ENCODE results near the gene INS. TPM values are rescaled to one million over a fixed set of nuclear protein-coding genes. Genes with fewer than 3 reads are reported as not detected.

Gene INS
- total and polyA plus RNA-seq, 2 donors from 2014 or later: not detected

GRCh38 chr11:2157294-2158040 lies 3.5 kb downstream of the INS start:
- H3K27me3 ChIP-seq (ENCODE audit: control insufficient read depth, insufficient read depth, low read length): no peaks in the 10 kb centered on the region
- no peaks in the 10 kb centered on the region for H3K9me3 ChIP-seq (ENCODE audit: control insufficient read depth in 2 of 3, insufficient read depth in 1 of 3, low read length in 3 of 3)
- intact Hi-C loops (cut with DNase I): loop anchor here (10.0 kb wide), 2 partner anchors 323 to 503 kb away; partner anchors contain the start of genes SYT8 and TNNI2
- H3K27ac ChIP-seq (ENCODE audit: low read depth in 2 of 2, low read length in 2 of 2): no peak overlapping the region
- FAIRE-seq: no peak
- DNase-seq: no peak
- TF ChIP-seq, protein P1, sequence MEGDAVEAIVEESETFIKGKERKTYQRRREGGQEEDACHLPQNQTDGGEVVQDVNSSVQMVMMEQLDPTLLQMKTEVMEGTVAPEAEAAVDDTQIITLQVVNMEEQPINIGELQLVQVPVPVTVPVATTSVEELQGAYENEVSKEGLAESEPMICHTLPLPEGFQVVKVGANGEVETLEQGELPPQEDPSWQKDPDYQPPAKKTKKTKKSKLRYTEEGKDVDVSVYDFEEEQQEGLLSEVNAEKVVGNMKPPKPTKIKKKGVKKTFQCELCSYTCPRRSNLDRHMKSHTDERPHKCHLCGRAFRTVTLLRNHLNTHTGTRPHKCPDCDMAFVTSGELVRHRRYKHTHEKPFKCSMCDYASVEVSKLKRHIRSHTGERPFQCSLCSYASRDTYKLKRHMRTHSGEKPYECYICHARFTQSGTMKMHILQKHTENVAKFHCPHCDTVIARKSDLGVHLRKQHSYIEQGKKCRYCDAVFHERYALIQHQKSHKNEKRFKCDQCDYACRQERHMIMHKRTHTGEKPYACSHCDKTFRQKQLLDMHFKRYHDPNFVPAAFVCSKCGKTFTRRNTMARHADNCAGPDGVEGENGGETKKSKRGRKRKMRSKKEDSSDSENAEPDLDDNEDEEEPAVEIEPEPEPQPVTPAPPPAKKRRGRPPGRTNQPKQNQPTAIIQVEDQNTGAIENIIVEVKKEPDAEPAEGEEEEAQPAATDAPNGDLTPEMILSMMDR (IDR thresholded peaks at IDR 0.05; ENCODE audit: borderline replicate concordance, extremely low read depth, insufficient read depth): no peak
- no peaks in the 10 kb centered on the region for H3K4me1 ChIP-seq (ENCODE audit: control insufficient read depth in 2 of 3, insufficient read depth in 2 of 3, low read depth in 1 of 3, low read length in 3 of 3)
- no peaks in the 10 kb centered on the region for H3K36me3 ChIP-seq (ENCODE audit: control insufficient read depth in 2 of 3, insufficient read depth in 3 of 3, low read length in 3 of 3)
- no peak overlapping the region for H3K4me3 ChIP-seq (ENCODE audit: low read length in 3 of 3)
- H3K9ac ChIP-seq (ENCODE audit: low read length in 3 of 3): no peak overlapping the region

- peaks cover 0 to 2% (median 0%) of the 10 kb centered on the region in 3 donors for H3K4me1 ChIP-seq (ENCODE audit: control insufficient read depth in 2 of 3, insufficient read depth in 2 of 3, low read depth in 1 of 3, low read length in 3 of 3)
- no peaks in the 10 kb centered on the region for H3K36me3 ChIP-seq (ENCODE audit: control insufficient read depth in 2 of 3, insufficient read depth in 3 of 3, low read length in 3 of 3)
- TF ChIP-seq, protein P1 (IDR thresholded peaks at IDR 0.05; ENCODE audit: borderline replicate concordance, extremely low read depth, insufficient read depth): peak; percentile 82
- H3K9ac ChIP-seq (ENCODE audit: low read length in 3 of 3): no peak overlapping the region
- peak in 4 of 5 donors; percentile 78 to 89 (median 85) for DNase-seq
- H3K4me3 ChIP-seq (ENCODE audit: low read length in 3 of 3): no peak overlapping the region
- H3K27me3 ChIP-seq (ENCODE audit: control insufficient read depth, insufficient read depth, low read length): no peaks in the 10 kb centered on the region
- no peaks in the 10 kb centered on the region for H3K9me3 ChIP-seq (ENCODE audit: control insufficient read depth in 2 of 3, insufficient read depth in 1 of 3, low read length in 3 of 3)
- intact Hi-C loops (cut with DNase I): loop anchor here (10.0 kb wide), 2 partner anchors 322 to 502 kb away; partner anchors contain the start of genes SYT8 and TNNI2
- no peak for FAIRE-seq
- H3K27ac ChIP-seq (ENCODE audit: low read depth in 2 of 2, low read length in 2 of 2): no peak overlapping the region
Observed at GRCh38 chr11:2156416-2157182, 4.4 kb downstream of the INS start.

GRCh38 chr11:2155511-2155910 lies 5.5 kb downstream of the INS start:
- no peak overlapping the region for H3K9ac ChIP-seq (ENCODE audit: low read length in 3 of 3)
- no peak for FAIRE-seq
- DNase-seq: no peak
- no peak overlapping the region for H3K4me3 ChIP-seq (ENCODE audit: low read length in 3 of 3)
- no peak overlapping the region for H3K27ac ChIP-seq (ENCODE audit: low read depth in 2 of 2, low read length in 2 of 2)
- TF ChIP-seq, protein P1 (IDR thresholded peaks at IDR 0.05; ENCODE audit: borderline replicate concordance, extremely low read depth, insufficient read depth): no peak
- no peaks in the 10 kb centered on the region for H3K36me3 ChIP-seq (ENCODE audit: control insufficient read depth in 2 of 3, insufficient read depth in 3 of 3, low read length in 3 of 3)
- no peaks in the 10 kb centered on the region for H3K9me3 ChIP-seq (ENCODE audit: control insufficient read depth in 2 of 3, insufficient read depth in 1 of 3, low read length in 3 of 3)
- no peaks in the 10 kb centered on the region for H3K27me3 ChIP-seq (ENCODE audit: control insufficient read depth, insufficient read depth, low read length)
- H3K4me1 ChIP-seq (ENCODE audit: control insufficient read depth in 2 of 3, insufficient read depth in 2 of 3, low read depth in 1 of 3, low read length in 3 of 3): peaks cover 0 to 2% (median 0%) of the 10 kb centered on the region in 3 donors
- intact Hi-C loops (cut with DNase I): loop anchor here (10.0 kb wide), 2 partner anchors 321 to 501 kb away; partner anchors contain the start of genes SYT8 and TNNI2
